ENCODE data around the gene CNFN.

DNA sequence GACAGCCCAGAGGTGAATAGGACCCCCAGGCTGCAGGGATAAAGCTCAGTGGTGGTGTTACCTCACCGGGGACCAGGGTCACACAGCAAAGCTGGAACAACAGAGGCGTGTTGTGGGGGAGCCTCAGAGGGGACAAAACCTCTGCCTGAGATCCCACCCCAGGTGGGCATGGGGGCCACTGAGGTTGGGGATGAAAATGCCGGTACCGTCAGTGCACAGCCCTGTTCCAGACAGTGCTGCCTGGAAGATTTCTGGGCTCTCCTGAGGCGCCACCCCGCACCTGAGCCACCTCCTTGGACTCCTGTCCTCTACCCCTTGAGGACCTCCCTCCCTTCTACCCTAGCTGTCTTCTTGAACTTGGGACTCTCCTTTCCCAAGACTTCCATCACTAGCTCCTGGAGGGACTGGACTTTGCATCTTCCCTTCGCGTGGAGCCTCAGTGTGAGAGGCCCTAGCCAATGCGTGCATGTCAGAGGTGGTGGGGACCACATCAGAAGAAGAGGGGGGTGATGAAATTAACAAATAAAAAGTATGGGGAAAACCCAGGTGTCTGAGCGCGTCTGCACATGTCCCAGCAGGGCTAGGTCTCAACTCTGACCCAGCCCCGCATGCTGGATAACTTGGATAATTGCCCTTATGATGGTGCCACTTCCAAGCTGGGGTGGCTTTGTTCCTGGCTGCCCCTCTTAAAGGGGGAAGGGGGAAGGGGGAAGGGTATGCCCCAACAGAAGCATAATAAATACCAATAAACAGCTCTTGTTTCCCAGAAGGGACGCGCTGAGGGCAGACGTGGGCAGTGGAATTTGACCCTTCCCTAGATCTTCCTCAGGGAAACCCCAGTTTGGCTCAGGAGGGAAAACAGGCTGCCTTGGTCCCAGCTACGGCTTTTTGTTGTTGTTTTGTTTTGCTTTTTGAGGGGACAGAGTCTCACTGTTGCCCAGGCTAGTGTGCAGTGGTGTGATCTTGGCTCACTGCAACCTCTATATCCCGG, 11.6 kb downstream of the CNFN start:
- TF ChIP-seq POLR2A (IDR thresholded peaks at IDR 0.05), result no peak
- TF ChIP-seq POLR2AphosphoS5 (IDR thresholded peaks at IDR 0.05), result no peak

All from transverse colon (tissue), 3 donors.